ENCODE results near the gene TAGLN2. TPM values are rescaled to one million over a fixed set of nuclear protein-coding genes. Genes with fewer than 3 reads are reported as not detected.

Gene TAGLN2
- total RNA-seq, 1 donor from 2014 or later, result 110 TPM

DNA sequence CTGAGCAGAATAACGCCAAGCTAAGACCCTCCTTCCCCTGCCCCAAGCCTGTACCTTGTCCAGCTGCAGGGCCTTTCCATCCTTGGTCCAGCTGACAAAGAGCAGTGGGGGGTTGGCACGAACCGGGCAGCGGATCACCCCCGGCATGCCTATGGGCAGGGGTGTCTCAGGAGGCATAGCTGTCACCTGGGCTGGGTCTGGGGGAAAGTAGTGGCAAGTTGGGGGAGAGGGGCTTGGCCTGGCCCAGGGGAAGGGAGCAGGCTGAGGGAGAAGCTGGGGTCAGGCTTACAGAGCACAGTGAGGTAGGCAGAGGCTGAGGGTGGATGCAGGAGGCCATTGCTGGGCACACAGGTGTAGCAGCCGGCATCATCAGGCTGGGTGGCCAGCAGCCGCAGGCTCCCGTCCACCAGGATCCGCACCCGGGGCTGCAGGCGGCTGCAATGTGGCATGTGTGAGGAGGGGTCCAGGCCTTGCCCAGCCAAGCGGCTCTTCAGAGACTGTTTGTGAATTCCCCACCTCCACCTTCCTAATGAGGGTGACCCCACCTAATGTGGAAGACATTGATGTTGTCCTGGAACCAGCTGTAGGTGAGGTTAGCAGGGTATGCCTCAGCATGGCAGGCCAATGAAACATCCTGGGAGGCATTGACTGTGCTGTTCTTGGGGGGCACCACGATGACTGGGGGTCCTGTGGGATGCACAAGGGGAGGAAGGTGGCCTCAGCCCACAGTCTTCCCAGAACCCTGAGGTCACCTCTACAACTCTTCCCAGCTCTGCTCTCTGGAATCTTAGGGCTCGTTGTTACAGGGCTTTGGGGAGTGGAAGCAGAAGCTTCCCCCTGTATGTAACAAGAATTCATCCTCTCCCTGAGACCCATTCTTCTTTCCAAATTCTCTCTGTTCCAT lies 9.1 kb upstream of the TAGLN2 start:
- H3K9me3 ChIP-seq (replicated peaks), result no peaks in the 10 kb centered on the region
- intact Hi-C loops (cut with micrococcal nuclease), result no loop called here
- TF ChIP-seq, protein P1, sequence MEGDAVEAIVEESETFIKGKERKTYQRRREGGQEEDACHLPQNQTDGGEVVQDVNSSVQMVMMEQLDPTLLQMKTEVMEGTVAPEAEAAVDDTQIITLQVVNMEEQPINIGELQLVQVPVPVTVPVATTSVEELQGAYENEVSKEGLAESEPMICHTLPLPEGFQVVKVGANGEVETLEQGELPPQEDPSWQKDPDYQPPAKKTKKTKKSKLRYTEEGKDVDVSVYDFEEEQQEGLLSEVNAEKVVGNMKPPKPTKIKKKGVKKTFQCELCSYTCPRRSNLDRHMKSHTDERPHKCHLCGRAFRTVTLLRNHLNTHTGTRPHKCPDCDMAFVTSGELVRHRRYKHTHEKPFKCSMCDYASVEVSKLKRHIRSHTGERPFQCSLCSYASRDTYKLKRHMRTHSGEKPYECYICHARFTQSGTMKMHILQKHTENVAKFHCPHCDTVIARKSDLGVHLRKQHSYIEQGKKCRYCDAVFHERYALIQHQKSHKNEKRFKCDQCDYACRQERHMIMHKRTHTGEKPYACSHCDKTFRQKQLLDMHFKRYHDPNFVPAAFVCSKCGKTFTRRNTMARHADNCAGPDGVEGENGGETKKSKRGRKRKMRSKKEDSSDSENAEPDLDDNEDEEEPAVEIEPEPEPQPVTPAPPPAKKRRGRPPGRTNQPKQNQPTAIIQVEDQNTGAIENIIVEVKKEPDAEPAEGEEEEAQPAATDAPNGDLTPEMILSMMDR (IDR thresholded peaks at IDR 0.05; ENCODE audit: borderline replicate concordance), result no peak

DNA sequence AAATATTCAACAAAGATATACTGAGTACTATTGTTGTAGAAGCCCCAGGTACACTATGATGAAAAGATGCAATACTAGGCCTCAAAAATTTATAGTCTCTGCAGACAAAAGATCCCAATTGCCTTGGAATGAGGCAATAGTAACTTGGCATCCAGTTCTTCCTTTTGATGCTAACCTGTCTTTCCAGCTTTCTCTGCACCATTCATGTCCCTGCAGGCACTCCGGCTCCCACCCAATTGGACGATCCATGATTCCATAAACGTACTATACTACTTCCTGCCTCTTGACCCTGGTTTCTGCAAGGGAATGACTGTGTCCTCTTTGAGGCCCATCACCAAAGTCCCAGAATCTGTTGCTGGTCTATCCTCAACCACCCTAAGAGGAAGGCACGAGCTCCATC lies 8.0 kb upstream of the TAGLN2 start:
- no peaks in the 10 kb centered on the region for H3K27me3 ChIP-seq (ENCODE audit: low read depth)
- peaks cover 12% of the 10 kb centered on the region for H3K4me1 ChIP-seq
- no peaks in the 10 kb centered on the region for H3K9me3 ChIP-seq (replicated peaks)
- intact Hi-C loops (cut with micrococcal nuclease), result no loop called here
- no peak for DNase-seq
- H3K27ac ChIP-seq (replicated peaks), result no peak overlapping the region
- no peak overlapping the region for H3K4me3 ChIP-seq
- TF ChIP-seq, protein P1 (IDR thresholded peaks at IDR 0.05; ENCODE audit: borderline replicate concordance), result no peak
- H3K36me3 ChIP-seq, result no peaks in the 10 kb centered on the region

More for the DNA sequence above, 9.1 kb upstream of the TAGLN2 start:
- no peak overlapping the region for H3K4me3 ChIP-seq
- no peaks in the 10 kb centered on the region for H3K36me3 ChIP-seq
- H3K27me3 ChIP-seq (ENCODE audit: low read depth), result no peaks in the 10 kb centered on the region
- H3K4me1 ChIP-seq, result peaks cover 12% of the 10 kb centered on the region
- no peak overlapping the region for H3K27ac ChIP-seq (replicated peaks)
- no peak for DNase-seq

DNA sequence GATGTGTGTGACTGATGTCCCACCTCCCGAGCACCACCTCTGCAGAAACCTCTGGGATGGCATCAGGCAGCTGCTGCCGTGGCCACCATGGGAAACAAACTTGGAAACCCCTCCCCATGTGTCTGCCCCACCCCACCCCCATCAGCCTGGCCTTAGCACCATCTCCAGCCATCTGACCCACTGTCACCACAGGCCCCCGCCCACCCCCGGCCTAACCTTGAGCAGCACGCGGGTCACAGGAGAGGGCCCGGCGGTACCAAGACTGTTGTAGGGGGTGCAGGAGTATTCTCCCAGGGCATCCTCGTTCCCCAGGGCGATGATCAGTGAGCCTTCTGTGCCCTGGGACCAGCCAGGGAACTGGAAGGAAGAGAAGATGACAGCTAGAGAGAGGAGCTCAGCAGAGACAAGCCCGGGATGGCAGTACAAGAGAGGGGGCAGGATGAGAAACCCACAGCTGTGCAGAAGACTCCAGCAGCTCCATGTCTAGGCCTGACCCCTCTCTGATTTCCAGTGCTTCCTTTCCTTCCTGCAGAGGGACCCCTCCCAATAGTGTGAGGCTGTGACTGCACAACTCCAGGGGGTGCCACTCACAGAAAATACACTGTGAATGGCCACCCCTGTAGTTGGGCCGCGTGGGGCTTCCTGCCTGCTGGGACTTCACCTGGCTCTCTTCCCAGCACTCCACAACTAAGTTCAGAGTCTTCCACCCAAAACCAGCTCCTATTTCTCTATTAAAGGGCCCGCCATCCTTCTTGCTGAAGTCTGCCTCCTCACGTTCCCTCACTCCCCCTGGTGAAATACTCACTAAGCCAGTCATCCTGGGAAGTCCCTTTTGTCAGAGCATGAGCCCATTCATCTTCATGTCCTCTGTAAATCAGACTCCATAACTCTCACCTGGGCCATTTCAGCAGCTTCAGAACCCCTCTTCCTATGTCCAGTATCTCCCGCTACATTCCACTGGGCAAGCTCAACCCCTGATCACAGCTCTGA lies 7.3 kb upstream of the TAGLN2 start:
- no peak for DNase-seq
- H3K4me3 ChIP-seq, result no peak overlapping the region
- intact Hi-C loops (cut with micrococcal nuclease), result no loop called here
- no peaks in the 10 kb centered on the region for H3K27me3 ChIP-seq (ENCODE audit: low read depth)
- peaks cover 12% of the 10 kb centered on the region for H3K4me1 ChIP-seq
- TF ChIP-seq, protein P1 (IDR thresholded peaks at IDR 0.05; ENCODE audit: borderline replicate concordance), result no peak
- H3K36me3 ChIP-seq, result no peaks in the 10 kb centered on the region
- H3K27ac ChIP-seq (replicated peaks), result no peak overlapping the region
- H3K9me3 ChIP-seq (replicated peaks), result no peaks in the 10 kb centered on the region

DNA sequence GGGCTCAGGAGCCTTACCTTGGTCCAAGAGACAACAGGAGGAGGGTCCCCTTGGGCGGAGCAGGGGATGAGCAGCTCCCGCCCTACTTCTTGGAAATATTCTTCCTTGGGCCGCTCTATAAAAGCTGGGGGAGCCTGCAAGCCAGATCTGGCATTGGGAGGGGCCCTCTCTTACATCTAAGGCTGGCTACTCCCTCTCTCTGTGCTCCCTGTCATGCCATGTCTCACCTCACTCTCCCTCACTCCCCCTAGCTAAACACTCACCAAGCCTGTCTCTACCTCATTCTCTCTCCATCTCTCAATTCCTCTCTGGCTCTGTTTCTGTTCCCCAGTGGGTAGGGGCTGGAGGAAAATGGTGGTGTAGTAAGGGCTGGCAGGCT lies 6.5 kb upstream of the TAGLN2 start:
- no peaks in the 10 kb centered on the region for H3K36me3 ChIP-seq
- H3K4me3 ChIP-seq, result no peak overlapping the region
- peaks cover 8% of the 10 kb centered on the region for H3K4me1 ChIP-seq
- no peaks in the 10 kb centered on the region for H3K9me3 ChIP-seq (replicated peaks)
- no peak for DNase-seq
- no peak overlapping the region for H3K27ac ChIP-seq (replicated peaks)
- TF ChIP-seq, protein P1 (IDR thresholded peaks at IDR 0.05; ENCODE audit: borderline replicate concordance), result no peak
- no peaks in the 10 kb centered on the region for H3K27me3 ChIP-seq (ENCODE audit: low read depth)
- intact Hi-C loops (cut with micrococcal nuclease), result no loop called here

DNA sequence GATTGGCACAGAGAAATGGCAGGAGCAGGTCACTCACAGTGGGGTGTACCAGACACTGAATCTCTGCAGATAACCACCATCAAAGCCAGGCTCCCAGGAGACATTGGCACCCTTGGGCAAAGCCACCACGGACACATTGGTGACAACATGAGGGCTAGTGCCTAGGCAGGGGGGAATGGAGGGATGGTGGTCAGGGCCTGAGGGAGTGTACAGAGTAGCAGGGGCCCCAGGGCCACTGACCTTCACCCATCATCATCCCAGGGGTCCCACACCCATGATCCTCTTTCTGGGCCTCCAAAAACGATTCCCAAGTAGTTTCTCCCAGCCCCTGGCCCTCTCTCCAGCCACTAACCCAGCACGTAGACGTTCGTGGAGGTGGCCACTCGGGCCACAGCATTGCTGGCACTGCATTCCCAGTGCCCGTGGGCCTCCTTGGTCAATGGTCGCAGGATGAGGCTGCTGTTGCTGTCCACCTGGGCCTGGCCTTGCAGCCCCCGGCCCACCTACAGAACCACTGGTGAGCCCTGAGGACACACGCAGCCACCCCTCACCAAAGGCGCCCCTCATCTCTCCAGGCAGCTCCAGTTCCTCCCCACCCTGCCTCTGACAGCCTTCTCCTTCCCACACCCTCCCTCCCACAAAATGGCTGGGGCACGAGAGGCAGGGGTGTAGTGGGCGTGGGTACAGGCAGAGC lies 5.9 kb upstream of the TAGLN2 start:
- no peak overlapping the region for H3K27ac ChIP-seq (replicated peaks)
- TF ChIP-seq, protein P1 (IDR thresholded peaks at IDR 0.05; ENCODE audit: borderline replicate concordance), result no peak
- peaks cover 7% of the 10 kb centered on the region for H3K4me1 ChIP-seq
- no peak overlapping the region for H3K4me3 ChIP-seq
- H3K9me3 ChIP-seq (replicated peaks), result no peaks in the 10 kb centered on the region
- intact Hi-C loops (cut with micrococcal nuclease), result no loop called here
- no peaks in the 10 kb centered on the region for H3K36me3 ChIP-seq
- no peak for DNase-seq
- no peaks in the 10 kb centered on the region for H3K27me3 ChIP-seq (ENCODE audit: low read depth)
